Mononuclear cell (primary cell): ENCODE data around the gene JAK1. TPM values are rescaled to one million over a fixed set of nuclear protein-coding genes. Genes with fewer than 3 reads are reported as not detected.

ENCODE experiments used
- H3K27me3 ChIP-seq: 2 replicates; pipeline ENCODE4 v1.6.0; 2011; ENCODE audit warnings: low read length, control low read depth; ENCODE audit not compliant: insufficient read depth
- H3K4me1 ChIP-seq: 2 replicates; pipeline ENCODE4 v1.5.1; 2011; ENCODE audit warnings: mild to moderate bottlenecking, low read length, control low read depth; ENCODE audit not compliant: insufficient read depth
- H3K4me3 ChIP-seq: 2 replicates; pipeline ENCODE4 v1.5.1; 2011; ENCODE audit warnings: mild to moderate bottlenecking, low read length, moderate library complexity
- H3K9me3 ChIP-seq: 2 replicates; pipeline ENCODE4 v1.5.1; 2011; ENCODE audit warnings: low read depth, mild to moderate bottlenecking, control low read depth, low read length
- total RNA-seq: library from RNA; depleted of rRNA; stranded (reverse); fragments of >200 nt; gene quantifications from one replicate; pipeline ENCODE4 v1.2.3, GENCODE V29; 2012

The JAK1 gene
- total RNA-seq, 1 donor = 345 TPM

- Histone ChIP-seq H3K4me3 (no peak overlapping the region), H3K27me3 (no peaks in the 10 kb centered on the region), H3K4me1 (peaks cover 49% of the 10 kb centered on the region), H3K9me3 (no peaks in the 10 kb centered on the region)
These were observed 57.8 kb downstream of the JAK1 start for GRCh38 chr1:64908575-64908974.

GRCh38 chr1:64906447-64906846 is 59.9 kb downstream of the JAK1 start:
- no peaks in the 10 kb centered on the region for H3K9me3 ChIP-seq
- no peak overlapping the region for H3K4me3 ChIP-seq
- no peaks in the 10 kb centered on the region for H3K27me3 ChIP-seq
- peaks cover 46% of the 10 kb centered on the region for H3K4me1 ChIP-seq

GRCh38 chr1:64903593-64903992 is 62.8 kb downstream of the JAK1 start:
- Histone ChIP-seq H3K9me3 (no peaks in the 10 kb centered on the region), H3K27me3 (no peaks in the 10 kb centered on the region), H3K4me1 (peaks cover 41% of the 10 kb centered on the region), H3K4me3 (no peak overlapping the region)

GRCh38 chr1:64901663-64902062 is 64.7 kb downstream of the JAK1 start:
- no peaks in the 10 kb centered on the region for H3K9me3 ChIP-seq
- H3K4me3 ChIP-seq = no peak overlapping the region
- H3K27me3 ChIP-seq = no peaks in the 10 kb centered on the region
- H3K4me1 ChIP-seq = peaks cover 53% of the 10 kb centered on the region

- no peaks in the 10 kb centered on the region for H3K27me3 ChIP-seq
- H3K4me3 ChIP-seq = no peak overlapping the region
- no peaks in the 10 kb centered on the region for H3K9me3 ChIP-seq
- H3K4me1 ChIP-seq = peaks cover 54% of the 10 kb centered on the region
These were observed 65.4 kb downstream of the JAK1 start for GRCh38 chr1:64900916-64901315.

GRCh38 chr1:64898107-64898861 is 68.1 kb downstream of the JAK1 start:
- H3K4me3 ChIP-seq = no peak overlapping the region
- no peaks in the 10 kb centered on the region for H3K9me3 ChIP-seq
- H3K4me1 ChIP-seq = peaks cover 65% of the 10 kb centered on the region
- no peaks in the 10 kb centered on the region for H3K27me3 ChIP-seq

- Histone ChIP-seq H3K27me3 (no peaks in the 10 kb centered on the region), H3K4me1 (peaks cover 70% of the 10 kb centered on the region), H3K9me3 (no peaks in the 10 kb centered on the region), H3K4me3 (no peak overlapping the region)
These were observed 69.8 kb downstream of the JAK1 start for GRCh38 chr1:64896551-64896950.

GRCh38 chr1:64895500-64895899 is 70.8 kb downstream of the JAK1 start:
- Histone ChIP-seq H3K4me1 (peaks cover 73% of the 10 kb centered on the region), H3K4me3 (no peak overlapping the region), H3K9me3 (no peaks in the 10 kb centered on the region), H3K27me3 (no peaks in the 10 kb centered on the region)

- H3K9me3 ChIP-seq = no peaks in the 10 kb centered on the region
- no peak overlapping the region for H3K4me3 ChIP-seq
- H3K27me3 ChIP-seq = no peaks in the 10 kb centered on the region
- H3K4me1 ChIP-seq = peaks cover 74% of the 10 kb centered on the region
These were observed 71.7 kb downstream of the JAK1 start for GRCh38 chr1:64894438-64895196.

GRCh38 chr1:64893921-64894320 is 72.4 kb downstream of the JAK1 start:
- no peak overlapping the region for H3K4me3 ChIP-seq

GRCh38 chr1:64892576-64893573 is 73.5 kb downstream of the JAK1 start:
- Histone ChIP-seq H3K9me3 (no peaks in the 10 kb centered on the region), H3K4me3 (no peak overlapping the region), H3K27me3 (no peaks in the 10 kb centered on the region), H3K4me1 (peaks cover 67% of the 10 kb centered on the region)

More at GRCh38 chr1:64893921-64894320, 72.4 kb downstream of the JAK1 start:
- Histone ChIP-seq H3K4me1 (peaks cover 76% of the 10 kb centered on the region), H3K9me3 (no peaks in the 10 kb centered on the region), H3K27me3 (no peaks in the 10 kb centered on the region)

GRCh38 chr1:64891448-64891825 is 74.9 kb downstream of the JAK1 start:
- H3K4me1 ChIP-seq = peaks cover 72% of the 10 kb centered on the region
- no peaks in the 10 kb centered on the region for H3K27me3 ChIP-seq
- no peak overlapping the region for H3K4me3 ChIP-seq
- H3K9me3 ChIP-seq = no peaks in the 10 kb centered on the region

- Histone ChIP-seq H3K4me1 (peaks cover 70% of the 10 kb centered on the region), H3K27me3 (no peaks in the 10 kb centered on the region), H3K4me3 (no peak overlapping the region), H3K9me3 (no peaks in the 10 kb centered on the region)
These were observed 75.5 kb downstream of the JAK1 start for GRCh38 chr1:64890699-64891447.

- H3K27me3 ChIP-seq = no peaks in the 10 kb centered on the region
- no peaks in the 10 kb centered on the region for H3K9me3 ChIP-seq
- no peak overlapping the region for H3K4me3 ChIP-seq
- H3K4me1 ChIP-seq = peaks cover 62% of the 10 kb centered on the region
These were observed 78.6 kb downstream of the JAK1 start for GRCh38 chr1:64887689-64888217.
